H9 (cell line): Measurements from ENCODE around the gene ETV7. TPM values are rescaled to one million over a fixed set of nuclear protein-coding genes. Genes with fewer than 3 reads are reported as not detected.

ENCODE experiments used
- DNase-seq: peaks from one replicate; pipeline ENCODE4 v3.0.0-alpha.2; 2017
- H2AFZ ChIP-seq: one replicate; pipeline ENCODE4 v1.6.1; 2013; ENCODE audit warnings: mild to moderate bottlenecking, low read length, control low read depth, moderate library complexity
- H2AK5ac ChIP-seq: 2 replicates; pipeline ENCODE4 v1.6.1; 2013; ENCODE audit warnings: low read length, control low read depth, mixed read lengths; ENCODE audit not compliant: insufficient read length
- H2BK120ac ChIP-seq: one replicate; pipeline ENCODE4 v1.6.1; 2013; ENCODE audit warnings: low read depth, mild to moderate bottlenecking, low read length, control low read depth, inconsistent platforms; ENCODE audit not compliant: poor library complexity, severe bottlenecking
- H2BK12ac ChIP-seq: 2 replicates; pipeline ENCODE4 v1.6.1; 2013; ENCODE audit warnings: low read length, control low read depth, mixed read lengths, low read depth; ENCODE audit not compliant: insufficient read length
- H2BK15ac ChIP-seq: 2 replicates; pipeline ENCODE4 v1.6.1; 2013; ENCODE audit warnings: low read depth, low read length, control low read depth
- H2BK20ac ChIP-seq: one replicate; pipeline ENCODE4 v1.6.1; 2013; ENCODE audit warnings: low read depth, mild to moderate bottlenecking, low read length, control low read depth, inconsistent platforms; ENCODE audit not compliant: poor library complexity, severe bottlenecking
- H2BK5ac ChIP-seq: 2 replicates; pipeline ENCODE4 v1.6.1; 2013; ENCODE audit warnings: low read length, control low read depth, mixed read lengths; ENCODE audit not compliant: insufficient read length
- H3K14ac ChIP-seq: 2 replicates; pipeline ENCODE4 v1.6.1; 2013; ENCODE audit warnings: low read length, control low read depth; ENCODE audit not compliant: insufficient read depth
- H3K18ac ChIP-seq: 2 replicates; pipeline ENCODE4 v1.6.1; 2013; ENCODE audit warnings: low read depth, mild to moderate bottlenecking, mixed read lengths, low read length, control low read depth; ENCODE audit not compliant: insufficient read length
- H3K23ac ChIP-seq: 2 replicates; pipeline ENCODE4 v1.6.1; 2013; ENCODE audit warnings: low read length, control low read depth, mixed read lengths, low read depth; ENCODE audit not compliant: insufficient read length
- H3K23me2 ChIP-seq: 2 replicates; pipeline ENCODE4 v1.6.1; 2013; ENCODE audit warnings: low read depth, mild to moderate bottlenecking, mixed read lengths, low read length, control low read depth; ENCODE audit not compliant: insufficient read length, poor library complexity, severe bottlenecking
- H3K27ac ChIP-seq: 2 replicates; pipeline ENCODE4 v1.5.1; 2013; ENCODE audit warnings: low read length, control low read depth, mixed read lengths, low read depth; ENCODE audit not compliant: insufficient read length
- H3K27me3 ChIP-seq: 2 replicates; pipeline ENCODE4 v1.6.1; 2013; ENCODE audit warnings: low read length, control low read depth, inconsistent platforms; ENCODE audit not compliant: insufficient read depth
- H3K4ac ChIP-seq: 2 replicates; pipeline ENCODE4 v1.6.1; 2013; ENCODE audit warnings: low read depth, mild to moderate bottlenecking, control low read depth, inconsistent platforms, low read length, moderate library complexity
- H3K4me1 ChIP-seq: 2 replicates; pipeline ENCODE4 v1.6.1; 2013; ENCODE audit warnings: low read length, control low read depth, inconsistent platforms; ENCODE audit not compliant: insufficient read depth
- H3K4me2 ChIP-seq: 2 replicates; pipeline ENCODE4 v1.6.1; 2013; ENCODE audit warnings: low read length, control low read depth, mixed read lengths; ENCODE audit not compliant: insufficient read length, insufficient read depth
- H3K56ac ChIP-seq: 2 replicates; pipeline ENCODE4 v1.6.1; 2013; ENCODE audit warnings: low read depth, mild to moderate bottlenecking, mixed read lengths, low read length, control low read depth; ENCODE audit not compliant: insufficient read length
- H3K79me1 ChIP-seq: 2 replicates; pipeline ENCODE4 v1.6.1; 2013; ENCODE audit warnings: low read depth, mild to moderate bottlenecking, moderate library complexity, low read length, control low read depth, inconsistent platforms; ENCODE audit not compliant: insufficient read depth, poor library complexity, severe bottlenecking
- H3K79me2 ChIP-seq: 2 replicates; pipeline ENCODE4 v1.6.1; 2013; ENCODE audit warnings: low read length, control low read depth, inconsistent platforms; ENCODE audit not compliant: insufficient read depth
- H3K9ac ChIP-seq: 2 replicates; pipeline ENCODE4 v1.6.1; 2013; ENCODE audit warnings: low read length, control low read depth, mixed read lengths; ENCODE audit not compliant: insufficient read length; ENCODE audit errors: extremely low read depth
- H3K9me3 ChIP-seq: one replicate; pipeline ENCODE4 v1.6.1; 2013; ENCODE audit warnings: low read depth, low read length, inconsistent platforms; ENCODE audit not compliant: control insufficient read depth
- H3T11ph ChIP-seq: one replicate; pipeline ENCODE4 v1.6.1; 2013; ENCODE audit warnings: mild to moderate bottlenecking, low read length, control low read depth, inconsistent platforms
- H4K20me1 ChIP-seq: one replicate; pipeline ENCODE4 v1.6.1; 2013; ENCODE audit not compliant: control insufficient read depth, insufficient read length, insufficient read depth
- H4K5ac ChIP-seq: 2 replicates; pipeline ENCODE4 v1.6.1; 2013; ENCODE audit warnings: low read depth, mild to moderate bottlenecking, mixed read lengths, low read length, control low read depth; ENCODE audit not compliant: insufficient read length
- H4K8ac ChIP-seq: replicated peaks from 2 replicates; pipeline ENCODE4 v1.6.1; 2013; ENCODE audit warnings: low read length, control low read depth, mixed read lengths, low read depth; ENCODE audit not compliant: insufficient read length
- H4K91ac ChIP-seq: 2 replicates; pipeline ENCODE4 v1.6.1; 2013; ENCODE audit warnings: low read depth, mild to moderate bottlenecking, moderate library complexity, mixed read lengths, low read length, control low read depth; ENCODE audit not compliant: insufficient read length
- H3K27ac Mint-ChIP-seq, 3 experiments: 2 replicates in 2 of 3; 3 replicates in 1 of 3; pipeline ENCODE4 v1.8.0; 2020 to 2021; ENCODE audit warnings: mixed read lengths in 3 of 3, mild to moderate bottlenecking in 1 of 3, moderate library complexity in 1 of 3
- H3K27me3 Mint-ChIP-seq: 2 replicates; pipeline ENCODE4 v1.8.0; 2021; ENCODE audit warnings: low read depth, mild to moderate bottlenecking, moderate library complexity, mixed read lengths
- H3K36me3 Mint-ChIP-seq, 3 experiments: 2 replicates in 2 of 3; 3 replicates in 1 of 3; pipeline ENCODE4 v1.8.0; 2020 to 2021; ENCODE audit warnings: low read depth in 3 of 3, mixed read lengths in 3 of 3; ENCODE audit not compliant: insufficient read depth in 1 of 3
- H3K4me1 Mint-ChIP-seq, 2 experiments: 2 replicates each; pipeline ENCODE4 v1.8.0; 2020; ENCODE audit warnings: mixed read lengths in 2 of 2
- H3K4me3 Mint-ChIP-seq, 2 experiments: 2 replicates in 1 of 2; 3 replicates in 1 of 2; pipeline ENCODE4 v1.8.0; 2020 to 2021; ENCODE audit warnings: mild to moderate bottlenecking in 2 of 2, mixed read lengths in 2 of 2, moderate library complexity in 1 of 2
- H3K9me3 Mint-ChIP-seq, 2 experiments: 2 replicates in 1 of 2; 3 replicates in 1 of 2; pipeline ENCODE4 v1.8.0; 2020; ENCODE audit warnings: mild to moderate bottlenecking in 2 of 2, mixed read lengths in 2 of 2, moderate library complexity in 1 of 2
- WGBS: extraction: QIAGEN DNeasy Blood & Tissue Kit; methylation state at CpG from one replicate; pipeline ENCODE4 v1.1.7; 2013; ENCODE audit warnings: missing lambda C conversion rate, low lambda C conversion rate, mixed read lengths; ENCODE audit not compliant: insufficient read length; ENCODE audit errors: extremely low coverage; 5-methylcytosine and 5-hydroxymethylcytosine counted together
- total RNA-seq: library from RNA; stranded (reverse); gene quantifications from 2 replicates; pipeline ENCODE4 v1.2.1, GENCODE V29; 2021
- TF ChIP-seq, protein P1 (sequence below): fragments of 200-600 bp; sonication (generic); conservative IDR thresholded peaks from 3 replicates; pipeline ENCODE4 v1.8.0; 2021; ENCODE audit warnings: antibody characterized with exemption, mild to moderate bottlenecking

Gene ETV7
- total RNA-seq, 1 experiment from 2014 or later = 0.92 TPM

DNA sequence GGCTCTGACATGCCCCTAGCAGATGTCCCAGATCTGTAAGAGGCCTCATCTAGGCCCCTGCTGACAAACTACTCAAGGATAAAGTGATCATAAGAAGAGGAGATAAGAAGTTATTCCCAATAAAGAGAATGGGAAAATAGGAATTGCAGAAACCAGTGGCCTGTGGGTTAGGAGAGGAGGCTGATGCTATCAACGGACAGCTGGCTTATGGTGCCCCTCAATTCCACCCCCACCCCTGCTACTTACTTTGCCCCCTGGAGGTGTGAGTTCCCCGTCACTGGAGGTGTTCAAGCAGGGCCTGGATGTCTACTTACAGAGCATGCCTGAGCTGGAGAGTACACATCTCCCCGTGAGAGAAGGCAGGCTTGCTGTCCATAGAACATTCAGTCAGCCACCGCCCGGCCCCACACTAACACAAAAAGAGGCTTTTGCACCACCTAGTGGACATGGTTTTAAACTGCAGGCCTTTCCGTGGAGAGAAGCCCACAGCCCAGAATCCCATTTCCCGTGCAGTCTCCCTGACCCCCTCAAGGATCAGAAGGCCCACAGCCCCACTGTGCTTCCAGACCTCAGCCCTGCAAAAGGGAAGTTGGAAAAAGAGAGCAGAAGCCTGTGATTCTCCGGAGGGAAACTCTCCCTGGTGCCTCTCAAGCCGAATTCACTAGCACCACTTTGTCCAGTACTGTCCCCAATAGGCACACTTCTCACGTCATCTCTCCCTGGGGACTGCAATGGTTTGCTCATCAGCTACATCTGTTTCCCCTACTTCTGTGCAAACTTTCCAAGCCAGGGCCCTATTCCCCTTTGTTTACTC lies 27.0 kb downstream of the ETV7 start:
- H3K4ac ChIP-seq = no peak overlapping the region
- H2BK15ac ChIP-seq = no peak overlapping the region
- Mint-ChIP-seq H3K4me3 (no peak overlapping the region), H3K9me3 (no peaks in the 10 kb centered on the region), H3K27me3 (peaks cover 2% of the 10 kb centered on the region), H3K4me1 (no peaks in the 10 kb centered on the region), H3K27ac (no peak overlapping the region; a peak in 1 of 7 replicates), H3K36me3 (no peaks in the 10 kb centered on the region)
- no peak overlapping the region for H3T11ph ChIP-seq
- peak; percentile 80 for DNase-seq
- H2AK5ac ChIP-seq = no peak overlapping the region
- H3K23me2 ChIP-seq = no peaks in the 10 kb centered on the region
- no CpG with 5 or more reads among the region's 10 CpGs for WGBS
- no peaks in the 10 kb centered on the region for H4K20me1 ChIP-seq
- H4K91ac ChIP-seq = no peak overlapping the region
- H3K27ac ChIP-seq = no peak overlapping the region
- H3K9ac ChIP-seq = no peak overlapping the region
- H3K79me1 ChIP-seq = no peaks in the 10 kb centered on the region
- no peak overlapping the region for H2BK20ac ChIP-seq
- H4K5ac ChIP-seq = no peak overlapping the region
- H3K9me3 ChIP-seq = no peaks in the 10 kb centered on the region
- no peak overlapping the region for H3K4me2 ChIP-seq
- no peak overlapping the region for H3K14ac ChIP-seq
- no peak overlapping the region for H2BK12ac ChIP-seq
- no peaks in the 10 kb centered on the region for H3K27me3 ChIP-seq
- H3K79me2 ChIP-seq = no peaks in the 10 kb centered on the region
- H2BK5ac ChIP-seq = no peak overlapping the region
- H3K18ac ChIP-seq = peak overlapping the region; percentile 53
- H3K23ac ChIP-seq = no peak overlapping the region
- H2AFZ ChIP-seq = peak overlapping the region; percentile 90
- H2BK120ac ChIP-seq = no peak overlapping the region
- H4K8ac ChIP-seq = no peak overlapping the region
- H3K4me1 ChIP-seq = 0 out of 2 replicates have a peak, but pooled peaks cover 1% of the 10 kb centered on the region
- H3K56ac ChIP-seq = no peak overlapping the region
- TF ChIP-seq, protein P1, sequence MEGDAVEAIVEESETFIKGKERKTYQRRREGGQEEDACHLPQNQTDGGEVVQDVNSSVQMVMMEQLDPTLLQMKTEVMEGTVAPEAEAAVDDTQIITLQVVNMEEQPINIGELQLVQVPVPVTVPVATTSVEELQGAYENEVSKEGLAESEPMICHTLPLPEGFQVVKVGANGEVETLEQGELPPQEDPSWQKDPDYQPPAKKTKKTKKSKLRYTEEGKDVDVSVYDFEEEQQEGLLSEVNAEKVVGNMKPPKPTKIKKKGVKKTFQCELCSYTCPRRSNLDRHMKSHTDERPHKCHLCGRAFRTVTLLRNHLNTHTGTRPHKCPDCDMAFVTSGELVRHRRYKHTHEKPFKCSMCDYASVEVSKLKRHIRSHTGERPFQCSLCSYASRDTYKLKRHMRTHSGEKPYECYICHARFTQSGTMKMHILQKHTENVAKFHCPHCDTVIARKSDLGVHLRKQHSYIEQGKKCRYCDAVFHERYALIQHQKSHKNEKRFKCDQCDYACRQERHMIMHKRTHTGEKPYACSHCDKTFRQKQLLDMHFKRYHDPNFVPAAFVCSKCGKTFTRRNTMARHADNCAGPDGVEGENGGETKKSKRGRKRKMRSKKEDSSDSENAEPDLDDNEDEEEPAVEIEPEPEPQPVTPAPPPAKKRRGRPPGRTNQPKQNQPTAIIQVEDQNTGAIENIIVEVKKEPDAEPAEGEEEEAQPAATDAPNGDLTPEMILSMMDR = peak; percentile 83
